HG02884 (cell line): Measurements from ENCODE around the gene COG7.
"Not testable (repeated sequence)": the region's sequence is repeated elsewhere in the genome, so short reads cannot be mapped to it uniquely, and the experiment has no call there.

Experiments used
- ATAC-seq: cut with Tn5 transposase; IDR thresholded peaks from one replicate; pipeline ENCODE4 v1.9.1; 2021; ENCODE audit warnings: mild to moderate bottlenecking, moderate library complexity; ENCODE audit not compliant: unreplicated experiment

The COG7 gene

GRCh38 chr16:23452572-23453337, at the start of gene COG7:
Gene COG7, minus strand, starts transcription at chr16:23453189. Its CDS starts 195 bp downstream, at chr16:23452994.
- ATAC-seq: peak; percentile 57

- no peak for ATAC-seq
Measured at GRCh38 chr16:23502466-23502865, 49.5 kb upstream of the COG7 start.

GRCh38 chr16:23501291-23501690, 48.3 kb upstream of the COG7 start:
- ATAC-seq: no peak

GRCh38 chr16:23500862-23501225, 47.9 kb upstream of the COG7 start:
- no peak for ATAC-seq

- ATAC-seq: no peak
Measured at GRCh38 chr16:23500212-23500861, 47.3 kb upstream of the COG7 start.

- no peak for ATAC-seq
Measured at GRCh38 chr16:23499801-23500200, 46.8 kb upstream of the COG7 start.

- no peak for ATAC-seq
Measured at GRCh38 chr16:23498863-23499262, 45.9 kb upstream of the COG7 start.

GRCh38 chr16:23497543-23497868, 44.5 kb upstream of the COG7 start:
- no peak for ATAC-seq

GRCh38 chr16:23496821-23497542, 44.0 kb upstream of the COG7 start:
- ATAC-seq: no peak

- ATAC-seq: no peak
Measured at GRCh38 chr16:23495671-23496070, 42.7 kb upstream of the COG7 start.

GRCh38 chr16:23494188-23494587, 41.2 kb upstream of the COG7 start:
- ATAC-seq: no peak

- no peak for ATAC-seq
Measured at GRCh38 chr16:23491490-23492391, 38.8 kb upstream of the COG7 start.

GRCh38 chr16:23486480-23486879, 33.5 kb upstream of the COG7 start:
- ATAC-seq: no peak

- no peak for ATAC-seq
Measured at GRCh38 chr16:23485841-23486240, 32.9 kb upstream of the COG7 start.

- no peak for ATAC-seq
Measured at GRCh38 chr16:23485257-23485614, 32.2 kb upstream of the COG7 start.

GRCh38 chr16:23484510-23485256, 31.7 kb upstream of the COG7 start:
- ATAC-seq: no peak

- not testable (repeated sequence) for ATAC-seq
Measured at GRCh38 chr16:23483492-23483891, 30.5 kb upstream of the COG7 start.

GRCh38 chr16:23482778-23483177, 29.8 kb upstream of the COG7 start:
- ATAC-seq: no peak

GRCh38 chr16:23480257-23480656, 27.3 kb upstream of the COG7 start:
- no peak for ATAC-seq

- ATAC-seq: no peak
Measured at GRCh38 chr16:23479138-23479537, 26.1 kb upstream of the COG7 start.
